Smooth muscle cell (in vitro differentiated cells): ENCODE data around the gene POLR3E. TPM values are rescaled to one million over a fixed set of nuclear protein-coding genes. Genes with fewer than 3 reads are reported as not detected.

Experiments used
- DNase-seq: peaks from one replicate; lab custom pipeline; 2025; ENCODE audit not compliant: unreplicated experiment; lab: John Stamatoyannopoulos, UW
- H2AFZ ChIP-seq: fragments of 200-600 bp; sonication (generic); 2 replicates; pipeline ENCODE4 v1.6.0; 2016; ENCODE audit warnings: antibody characterized with exemption, low read depth, mild to moderate bottlenecking
- H3F3A ChIP-seq: fragments of 200-600 bp; sonication (generic); 2 replicates; pipeline ENCODE4 v1.6.0; 2017; ENCODE audit warnings: antibody characterized with exemption, low read depth
- H3K27ac ChIP-seq: fragments of 200-600 bp; sonication (generic); 2 replicates; pipeline ENCODE4 v1.5.1; 2016; ENCODE audit warnings: low read depth, mild to moderate bottlenecking
- H3K27me3 ChIP-seq: fragments of 200-600 bp; sonication (generic); 2 replicates; pipeline ENCODE4 v1.6.1; 2016; ENCODE audit warnings: low read depth, mild to moderate bottlenecking
- H3K36me3 ChIP-seq: fragments of 200-600 bp; sonication (generic); 2 replicates; pipeline ENCODE4 v1.5.1; 2016; ENCODE audit warnings: low read depth
- H3K4me1 ChIP-seq: fragments of 200-600 bp; sonication (generic); 2 replicates; pipeline ENCODE4 v1.5.1; 2016; ENCODE audit warnings: low read depth
- H3K4me2 ChIP-seq: fragments of 200-600 bp; sonication (generic); 2 replicates; pipeline ENCODE4 v1.6.0; 2016; ENCODE audit warnings: mild to moderate bottlenecking
- H3K4me3 ChIP-seq: fragments of 200-600 bp; sonication (generic); 2 replicates; pipeline ENCODE4 v1.5.1; 2016; ENCODE audit warnings: mild to moderate bottlenecking
- H3K79me2 ChIP-seq: fragments of 200-600 bp; sonication (generic); 2 replicates; pipeline ENCODE4 v1.6.0; 2016; ENCODE audit warnings: low read depth, mild to moderate bottlenecking
- H3K9ac ChIP-seq: fragments of 200-600 bp; sonication (generic); 2 replicates; pipeline ENCODE4 v1.6.0; 2016; ENCODE audit warnings: low read depth
- H3K9me3 ChIP-seq: fragments of 200-600 bp; sonication (generic); replicated peaks from 2 replicates; pipeline ENCODE4 v1.5.1; 2016; ENCODE audit warnings: low read depth
- H4K20me1 ChIP-seq: fragments of 200-600 bp; sonication (generic); 2 replicates; pipeline ENCODE4 v1.6.0; 2016; ENCODE audit warnings: low read depth
- CTCF ChIP-seq: fragments of 200-600 bp; sonication (generic); IDR thresholded peaks from 2 replicates; pipeline ENCODE4 v1.5.1; 2017; ENCODE audit warnings: borderline replicate concordance, mild to moderate bottlenecking, antibody characterized with exemption; ENCODE audit not compliant: insufficient read depth, poor library complexity, severe bottlenecking
- WGBS: methylation state at CpG from one replicate; pipeline ENCODE4 v1.1.7; 2016; ENCODE audit warnings: low lambda C conversion rate; 5-methylcytosine and 5-hydroxymethylcytosine counted together
- polyA plus RNA-seq: library from polyadenylated mRNA; unstranded; fragments of >200 nt; fragmentation: Nextera tagmentation; extraction: Ambion mirVana; gene quantifications from 2 replicates; pipeline ENCODE4 v1.2.1, GENCODE V29; 2016
- total RNA-seq: library from RNA; depleted of rRNA; stranded (reverse); fragments of >200 nt; gene quantifications from 2 replicates; pipeline ENCODE4 v1.2.3, GENCODE V29; 2014

POLR3E gene
- total and polyA plus RNA-seq, 2 experiments from 2014 or later, result 13.9 to 31.2 TPM

DNA sequence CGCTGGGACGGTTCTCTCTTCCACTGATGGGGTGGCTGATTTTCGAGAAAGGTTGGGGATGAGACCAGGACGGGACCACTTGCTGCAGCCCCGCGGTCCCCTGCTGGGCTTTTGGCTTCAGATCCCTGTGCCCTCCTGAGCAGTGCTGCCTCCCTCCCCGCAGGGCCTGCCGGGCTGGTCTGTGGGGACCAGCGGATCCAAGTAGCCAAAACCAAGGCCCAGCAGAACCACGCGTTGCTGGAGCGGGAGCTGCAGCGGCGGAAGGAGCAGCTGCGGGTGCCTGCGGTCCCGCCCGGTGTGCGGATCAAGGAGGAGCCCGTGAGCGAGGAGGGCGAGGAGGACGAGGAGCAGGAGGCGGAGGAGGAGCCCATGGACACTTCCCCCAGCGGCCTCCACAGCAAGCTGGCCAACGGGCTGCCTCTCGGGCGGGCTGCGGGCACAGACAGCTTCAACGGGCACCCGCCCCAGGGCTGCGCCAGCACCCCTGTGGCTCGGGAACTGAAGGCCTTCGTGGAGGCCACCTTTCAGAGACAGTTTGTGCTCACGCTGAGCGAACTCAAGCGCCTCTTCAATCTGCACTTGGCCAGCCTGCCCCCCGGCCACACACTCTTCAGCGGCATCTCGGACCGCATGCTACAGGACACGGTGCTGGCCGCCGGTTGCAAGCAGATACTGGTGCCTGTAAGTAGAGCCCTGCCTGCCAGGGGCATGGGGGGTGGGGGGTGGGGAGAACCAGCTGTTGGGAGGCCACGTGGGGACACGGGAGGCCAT is 28.6 kb downstream of the POLR3E start:
- Histone ChIP-seq H3K4me2 (no peak overlapping the region), H3K9ac (no peak overlapping the region), H3K4me1 (no peaks in the 10 kb centered on the region), H3K9me3 (no peaks in the 10 kb centered on the region), H2AFZ (no peak overlapping the region), H3K27me3 (no peaks in the 10 kb centered on the region), H3K4me3 (no peak overlapping the region), H3F3A (peaks cover 5% of the 10 kb centered on the region), H3K27ac (no peak overlapping the region), H3K36me3 (no peaks in the 10 kb centered on the region), H3K79me2 (no peaks in the 10 kb centered on the region), H4K20me1 (peaks cover 25% of the 10 kb centered on the region)
- WGBS, result 95% methylated on average over 28 of the region's 46 CpGs
- TF ChIP-seq CTCF, result no peak
- DNase-seq, result no peak

- H3K27me3 ChIP-seq, result no peaks in the 10 kb centered on the region
- peaks cover 20% of the 10 kb centered on the region for H4K20me1 ChIP-seq
- peaks cover 5% of the 10 kb centered on the region for H3F3A ChIP-seq
- no peak for TF ChIP-seq CTCF
- no peaks in the 10 kb centered on the region for H3K4me1 ChIP-seq
- H3K27ac ChIP-seq, result no peak overlapping the region
- no peak for DNase-seq
- H3K36me3 ChIP-seq, result no peaks in the 10 kb centered on the region
- H3K4me2 ChIP-seq, result no peak overlapping the region
- no peak overlapping the region for H2AFZ ChIP-seq
- no peaks in the 10 kb centered on the region for H3K9me3 ChIP-seq
- WGBS, result 93% methylated on average over 4 of the region's 4 CpGs
- H3K9ac ChIP-seq, result no peak overlapping the region
- H3K4me3 ChIP-seq, result no peak overlapping the region
- H3K79me2 ChIP-seq, result no peaks in the 10 kb centered on the region
Observed at GRCh38 chr16:22326369-22326652, 29.1 kb downstream of the POLR3E start.

DNA sequence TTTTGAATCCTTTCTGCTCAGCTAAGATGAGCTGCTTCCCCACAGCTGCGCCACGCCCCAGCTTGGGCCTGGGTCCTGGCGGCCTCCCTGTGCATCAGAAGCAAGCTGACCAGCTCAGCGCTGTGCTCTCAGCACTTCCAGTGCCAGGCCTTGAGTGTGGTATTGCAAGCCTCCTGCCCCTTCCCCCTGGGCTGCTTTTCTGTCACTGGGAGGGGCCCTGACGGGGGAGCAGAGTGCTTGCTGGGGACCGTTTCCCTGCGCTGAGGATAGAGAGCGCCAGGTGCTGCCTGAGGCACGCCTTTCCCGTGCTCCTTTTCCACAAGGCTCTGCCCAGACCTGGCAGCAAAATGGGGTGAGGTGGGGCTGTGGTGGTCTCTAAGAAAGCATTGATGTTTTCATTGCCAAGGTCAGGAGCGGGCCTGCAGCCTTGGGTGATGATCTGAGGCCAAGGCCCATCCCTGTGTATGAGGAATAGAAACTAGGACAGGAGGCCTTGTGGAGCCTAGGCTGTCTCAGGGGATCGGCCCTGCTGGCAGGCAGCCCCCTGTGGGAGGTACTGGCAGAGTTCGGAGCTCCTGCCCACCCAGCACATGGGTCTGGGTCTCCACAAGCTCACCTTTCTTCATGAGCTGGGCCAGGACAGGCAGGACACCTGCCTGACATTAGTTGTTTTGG is 29.7 kb downstream of the POLR3E start:
- no peaks in the 10 kb centered on the region for H3K9me3 ChIP-seq
- peaks cover 5% of the 10 kb centered on the region for H3F3A ChIP-seq
- H2AFZ ChIP-seq, result no peak overlapping the region
- no peak overlapping the region for H3K4me2 ChIP-seq
- H4K20me1 ChIP-seq, result peaks cover 14% of the 10 kb centered on the region
- no peak overlapping the region for H3K4me3 ChIP-seq
- H3K27me3 ChIP-seq, result no peaks in the 10 kb centered on the region
- H3K36me3 ChIP-seq, result no peaks in the 10 kb centered on the region
- no peaks in the 10 kb centered on the region for H3K4me1 ChIP-seq
- TF ChIP-seq CTCF, result no peak
- no peak overlapping the region for H3K27ac ChIP-seq
- no peak for DNase-seq
- WGBS, result 96% methylated on average over 13 of the region's 13 CpGs
- H3K9ac ChIP-seq, result no peak overlapping the region
- no peaks in the 10 kb centered on the region for H3K79me2 ChIP-seq

DNA sequence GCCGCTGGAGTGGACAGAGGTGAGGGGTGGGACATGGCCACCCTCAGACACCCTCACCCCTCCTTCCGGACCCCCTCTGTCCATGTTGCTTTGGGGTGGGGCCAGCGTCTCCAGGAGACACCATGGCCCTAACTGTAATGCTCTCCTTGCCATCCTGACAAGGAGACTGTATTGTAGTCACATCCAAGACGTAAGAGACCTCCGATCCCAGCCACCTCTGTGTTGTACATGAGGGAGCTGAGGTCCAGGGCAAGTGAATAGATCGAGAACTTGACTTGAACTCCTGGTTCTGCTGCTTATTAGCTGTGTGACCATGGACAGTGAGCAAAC is 30.2 kb downstream of the POLR3E start:
- Histone ChIP-seq H3K4me1 (no peaks in the 10 kb centered on the region), H3K9me3 (no peaks in the 10 kb centered on the region), H3F3A (peaks cover 5% of the 10 kb centered on the region), H3K9ac (no peak overlapping the region), H3K36me3 (no peaks in the 10 kb centered on the region), H3K4me3 (no peak overlapping the region), H2AFZ (no peak overlapping the region), H3K27ac (no peak overlapping the region), H3K27me3 (no peaks in the 10 kb centered on the region), H3K4me2 (no peak overlapping the region), H4K20me1 (peaks cover 9% of the 10 kb centered on the region), H3K79me2 (no peaks in the 10 kb centered on the region)
- no peak for DNase-seq
- no peak for TF ChIP-seq CTCF
- WGBS, result 96% methylated on average over 6 of the region's 6 CpGs
